PC-9 (cell line): ENCODE measurements around the gene ATP10B. TPM values are rescaled to one million over a fixed set of nuclear protein-coding genes. Genes with fewer than 3 reads are reported as not detected.

Experiments used
- BruUV-seq: library from RNA; stranded (reverse); fragments of 400-500 nt; replicated peaks from 2 replicates; lab custom pipeline; 2021; lab: Mats Ljungman, UMichigan
- CTCF ChIA-PET: fragments of 300-600 bp; sonication (Branson Sonifier 250); formaldehyde crosslinking; loops from one replicate; lab custom pipeline; 2022; ENCODE audit warnings: antibody characterized with exemption; lab: Charles Lee
- POLR2A ChIA-PET: fragments of 300-600 bp; sonication (Branson Sonifier 250); formaldehyde crosslinking; loops from one replicate; lab custom pipeline; 2022; ENCODE audit warnings: antibody characterized with exemption; ENCODE audit not compliant: unreplicated experiment; lab: Charles Lee
- DNase-seq, 2 experiments: peaks; one replicate each; pipeline versions ENCODE4 v3.0.0 to v3.0.0-alpha.2; 2015 to 2022; ENCODE audit warnings: mixed read lengths in 1 of 2
- H2AFZ ChIP-seq: fragments of 200-600 bp; sonication (generic); 2 replicates; pipeline ENCODE4 v1.8.1; 2017; ENCODE audit warnings: antibody characterized with exemption
- H3F3A ChIP-seq: fragments of 200-600 bp; sonication (generic); 2 replicates; pipeline ENCODE4 v1.8.1; 2017; ENCODE audit warnings: antibody characterized with exemption, mild to moderate bottlenecking, low read depth; ENCODE audit not compliant: insufficient read depth
- H3K27ac ChIP-seq: fragments of 200-600 bp; sonication (generic); 2 replicates; pipeline ENCODE4 v1.6.1; 2016; ENCODE audit warnings: mixed run types
- H3K27me3 ChIP-seq: fragments of 200-600 bp; sonication (generic); 2 replicates; pipeline ENCODE4 v1.6.1; 2016; ENCODE audit warnings: low read depth, mixed run types; ENCODE audit not compliant: insufficient read depth
- H3K36me3 ChIP-seq: fragments of 200-600 bp; sonication (generic); 2 replicates; pipeline ENCODE4 v1.6.1; 2016; ENCODE audit warnings: low read depth, mixed run types
- H3K4me1 ChIP-seq: fragments of 200-600 bp; sonication (generic); replicated peaks from 2 replicates; pipeline ENCODE4 v1.6.1; 2016; ENCODE audit warnings: mixed run types; ENCODE audit not compliant: insufficient read depth
- H3K4me2 ChIP-seq: fragments of 200-600 bp; sonication (generic); 2 replicates; pipeline ENCODE4 v1.6.1; 2017; ENCODE audit warnings: mixed run types
- H3K4me3 ChIP-seq: fragments of 200-600 bp; sonication (generic); 2 replicates; pipeline ENCODE4 v1.6.1; 2016; ENCODE audit warnings: mixed run types
- H3K79me2 ChIP-seq: fragments of 200-600 bp; sonication (generic); 2 replicates; pipeline ENCODE4 v1.6.1; 2017; ENCODE audit warnings: low read depth, mixed run types
- H3K9me2 ChIP-seq: fragments of 200-600 bp; sonication (generic); 2 replicates; pipeline ENCODE4 v1.8.1; 2017; ENCODE audit warnings: mild to moderate bottlenecking; ENCODE audit not compliant: insufficient read depth
- H3K9me3 ChIP-seq: fragments of 200-600 bp; sonication (generic); 2 replicates; pipeline ENCODE4 v1.8.1; 2016; ENCODE audit warnings: low read depth; ENCODE audit not compliant: insufficient read depth
- H4K20me1 ChIP-seq: fragments of 200-600 bp; sonication (generic); 2 replicates; pipeline ENCODE4 v1.8.1; 2017; ENCODE audit not compliant: insufficient read depth
- EZH2 ChIP-seq: fragments of 200-600 bp; sonication (generic); IDR thresholded peaks from 2 replicates; pipeline ENCODE4 v1.8.0; 2017; ENCODE audit warnings: antibody characterized with exemption, low read depth
- intact Hi-C: fragments of 100-400 bp; cut with micrococcal nuclease; formaldehyde crosslinking; loops from one replicate; pipeline ENCODE4 v1.10.0; 2022; ENCODE audit not compliant: unreplicated experiment
- total RNA-seq: library from RNA; stranded (reverse); gene quantifications from 2 replicates; pipeline ENCODE4 v1.2.3, GENCODE V29; 2021
- TF ChIP-seq, protein P1 (sequence below): fragments of 200-600 bp; sonication (generic); conservative IDR thresholded peaks from 2 replicates; pipeline ENCODE4 v1.6.1; 2017; ENCODE audit warnings: mixed run types, antibody characterized with exemption, mild to moderate bottlenecking, moderate library complexity

Gene ATP10B
- total RNA-seq, 1 experiment from 2014 or later = not detected

- no peak for DNase-seq
- H3F3A ChIP-seq = no peaks in the 10 kb centered on the region
- H3K9me2 ChIP-seq = no peaks in the 10 kb centered on the region
- POLR2A ChIA-PET = no interaction called here
- no peaks in the 10 kb centered on the region for H3K4me1 ChIP-seq
- no TSS peak for BruUV-seq
- no peaks in the 10 kb centered on the region for H4K20me1 ChIP-seq
- no peaks in the 10 kb centered on the region for H3K9me3 ChIP-seq
- H3K27ac ChIP-seq = no peak overlapping the region
- H3K79me2 ChIP-seq = no peaks in the 10 kb centered on the region
- H3K4me2 ChIP-seq = no peak overlapping the region
- no peak overlapping the region for H3K4me3 ChIP-seq
- intact Hi-C loops = no loop called here
- H3K27me3 ChIP-seq = 0 out of 2 replicates have a peak, but pooled peaks cover 3% of the 10 kb centered on the region
- TF ChIP-seq EZH2 = no peak
- TF ChIP-seq, protein P1, sequence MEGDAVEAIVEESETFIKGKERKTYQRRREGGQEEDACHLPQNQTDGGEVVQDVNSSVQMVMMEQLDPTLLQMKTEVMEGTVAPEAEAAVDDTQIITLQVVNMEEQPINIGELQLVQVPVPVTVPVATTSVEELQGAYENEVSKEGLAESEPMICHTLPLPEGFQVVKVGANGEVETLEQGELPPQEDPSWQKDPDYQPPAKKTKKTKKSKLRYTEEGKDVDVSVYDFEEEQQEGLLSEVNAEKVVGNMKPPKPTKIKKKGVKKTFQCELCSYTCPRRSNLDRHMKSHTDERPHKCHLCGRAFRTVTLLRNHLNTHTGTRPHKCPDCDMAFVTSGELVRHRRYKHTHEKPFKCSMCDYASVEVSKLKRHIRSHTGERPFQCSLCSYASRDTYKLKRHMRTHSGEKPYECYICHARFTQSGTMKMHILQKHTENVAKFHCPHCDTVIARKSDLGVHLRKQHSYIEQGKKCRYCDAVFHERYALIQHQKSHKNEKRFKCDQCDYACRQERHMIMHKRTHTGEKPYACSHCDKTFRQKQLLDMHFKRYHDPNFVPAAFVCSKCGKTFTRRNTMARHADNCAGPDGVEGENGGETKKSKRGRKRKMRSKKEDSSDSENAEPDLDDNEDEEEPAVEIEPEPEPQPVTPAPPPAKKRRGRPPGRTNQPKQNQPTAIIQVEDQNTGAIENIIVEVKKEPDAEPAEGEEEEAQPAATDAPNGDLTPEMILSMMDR = no peak
- CTCF ChIA-PET = no interaction called here
- no peaks in the 10 kb centered on the region for H3K36me3 ChIP-seq
- H2AFZ ChIP-seq = no peak overlapping the region
Measured at GRCh38 chr5:160793530-160793899, 58.5 kb downstream of the ATP10B start.

- POLR2A ChIA-PET = no interaction called here
- Histone ChIP-seq H3K27ac (no peak overlapping the region), H3K27me3 (0 out of 2 replicates have a peak, but pooled peaks cover 3% of the 10 kb centered on the region), H3K9me2 (no peaks in the 10 kb centered on the region), H3K4me1 (no peaks in the 10 kb centered on the region), H3F3A (no peaks in the 10 kb centered on the region), H3K36me3 (no peaks in the 10 kb centered on the region), H3K9me3 (no peaks in the 10 kb centered on the region), H2AFZ (no peak overlapping the region), H4K20me1 (no peaks in the 10 kb centered on the region), H3K79me2 (no peaks in the 10 kb centered on the region), H3K4me2 (no peak overlapping the region), H3K4me3 (no peak overlapping the region)
- BruUV-seq = no TSS peak
- no peak for TF ChIP-seq EZH2
- TF ChIP-seq, protein P1 = no peak
- CTCF ChIA-PET = no interaction called here
- no peak for DNase-seq
- intact Hi-C loops = no loop called here
Measured at GRCh38 chr5:160792732-160793529, 59.1 kb downstream of the ATP10B start.

- H4K20me1 ChIP-seq = no peaks in the 10 kb centered on the region
- no peak overlapping the region for H3K4me3 ChIP-seq
- H3K36me3 ChIP-seq = no peaks in the 10 kb centered on the region
- POLR2A ChIA-PET = no interaction called here
- no peaks in the 10 kb centered on the region for H3K9me2 ChIP-seq
- no peak for DNase-seq
- intact Hi-C loops = no loop called here
- H3F3A ChIP-seq = no peaks in the 10 kb centered on the region
- H3K4me1 ChIP-seq = no peaks in the 10 kb centered on the region
- no TSS peak for BruUV-seq
- no peak overlapping the region for H3K27ac ChIP-seq
- no peaks in the 10 kb centered on the region for H3K27me3 ChIP-seq
- no peaks in the 10 kb centered on the region for H3K79me2 ChIP-seq
- no peaks in the 10 kb centered on the region for H3K9me3 ChIP-seq
- H3K4me2 ChIP-seq = no peak overlapping the region
- no peak overlapping the region for H2AFZ ChIP-seq
- CTCF ChIA-PET = no interaction called here
- TF ChIP-seq, protein P1 = no peak
- TF ChIP-seq EZH2 = no peak
Measured at GRCh38 chr5:160792281-160792680, 59.7 kb downstream of the ATP10B start.
